HG02642 (cell line): Measurements from ENCODE around the gene IGLL1.
"Not testable (repeated sequence)": the region's sequence is repeated elsewhere in the genome, so short reads cannot be mapped to it uniquely, and the experiment has no call there.

Experiments used
- ATAC-seq: cut with Tn5 transposase; IDR thresholded peaks from one replicate; pipeline ENCODE4 v1.9.1; 2021; ENCODE audit warnings: mild to moderate bottlenecking; ENCODE audit not compliant: unreplicated experiment, poor library complexity

The IGLL1 gene

DNA sequence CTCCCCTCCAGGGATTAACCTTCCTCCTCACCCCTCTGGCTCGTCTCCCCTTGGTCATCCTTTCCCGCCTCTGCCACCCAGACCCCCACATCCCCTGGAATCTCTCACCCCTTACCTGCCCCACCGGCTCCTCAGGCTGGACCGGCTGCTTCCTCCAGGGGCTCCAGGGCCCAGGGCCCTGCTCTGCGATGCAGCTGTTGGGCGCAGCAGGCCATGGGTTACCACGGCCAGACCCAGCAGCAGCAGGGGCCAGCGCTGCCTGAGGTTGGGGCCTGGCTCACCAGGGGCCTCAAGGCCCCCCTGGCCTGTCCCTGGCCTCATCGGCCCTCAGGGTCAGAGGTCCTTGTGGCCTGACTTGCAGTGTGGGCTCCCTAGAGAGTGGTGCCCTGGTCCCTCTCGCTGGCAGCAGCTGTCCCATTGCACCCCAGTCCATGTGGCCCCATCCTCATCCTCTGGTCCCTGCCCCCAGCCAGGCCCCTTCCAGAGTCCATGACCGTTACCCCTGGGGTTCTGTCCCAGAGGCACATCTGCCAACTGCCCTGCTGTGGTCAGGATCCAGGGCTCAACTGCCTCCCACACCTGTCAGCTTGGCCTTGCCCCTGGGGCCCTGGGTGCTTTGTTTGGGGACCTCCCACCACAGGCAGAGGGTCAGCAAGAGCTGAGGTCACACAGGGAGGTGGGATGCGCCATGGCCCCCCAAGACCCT, at the start of gene IGLL1:
TSS of gene IGLL1 (minus strand) at position 421 of the 706 bp plus-strand sequence. CDS start at position 321, 100 bp downstream.
- no peak for ATAC-seq

DNA sequence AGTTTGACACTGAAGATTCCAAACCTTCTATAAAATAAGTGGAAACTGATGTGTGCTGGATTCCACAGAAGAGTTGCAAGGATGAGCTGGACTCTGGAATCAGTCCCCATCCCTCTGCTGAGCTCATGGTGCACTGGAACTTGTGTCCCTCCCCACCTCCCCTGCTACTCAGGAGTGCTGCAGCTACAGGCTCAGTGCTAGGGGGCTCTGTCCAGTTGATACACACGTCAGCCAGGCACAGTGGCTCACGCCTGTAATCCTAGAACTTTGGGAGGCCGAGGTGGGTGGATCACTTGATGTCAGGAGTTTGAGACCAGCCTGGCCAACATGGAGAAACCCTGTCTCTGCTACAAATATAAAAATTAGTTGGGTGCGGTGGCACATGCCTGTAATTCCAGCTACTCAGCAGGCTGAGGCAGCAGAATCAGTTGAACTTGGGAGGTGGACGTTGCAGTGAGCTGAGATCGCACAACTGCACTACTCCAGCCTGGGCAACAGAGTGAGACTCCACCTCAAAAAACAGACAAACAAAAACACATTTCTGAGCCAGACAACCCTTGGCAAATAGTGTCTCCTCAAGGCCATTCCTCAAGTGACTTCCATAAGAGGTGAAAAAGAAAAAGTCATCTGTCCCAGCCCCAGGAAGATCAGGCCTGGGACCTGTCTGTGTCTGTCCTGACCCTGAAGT, 48.1 kb upstream of the IGLL1 start:
- not testable (repeated sequence) for ATAC-seq

DNA sequence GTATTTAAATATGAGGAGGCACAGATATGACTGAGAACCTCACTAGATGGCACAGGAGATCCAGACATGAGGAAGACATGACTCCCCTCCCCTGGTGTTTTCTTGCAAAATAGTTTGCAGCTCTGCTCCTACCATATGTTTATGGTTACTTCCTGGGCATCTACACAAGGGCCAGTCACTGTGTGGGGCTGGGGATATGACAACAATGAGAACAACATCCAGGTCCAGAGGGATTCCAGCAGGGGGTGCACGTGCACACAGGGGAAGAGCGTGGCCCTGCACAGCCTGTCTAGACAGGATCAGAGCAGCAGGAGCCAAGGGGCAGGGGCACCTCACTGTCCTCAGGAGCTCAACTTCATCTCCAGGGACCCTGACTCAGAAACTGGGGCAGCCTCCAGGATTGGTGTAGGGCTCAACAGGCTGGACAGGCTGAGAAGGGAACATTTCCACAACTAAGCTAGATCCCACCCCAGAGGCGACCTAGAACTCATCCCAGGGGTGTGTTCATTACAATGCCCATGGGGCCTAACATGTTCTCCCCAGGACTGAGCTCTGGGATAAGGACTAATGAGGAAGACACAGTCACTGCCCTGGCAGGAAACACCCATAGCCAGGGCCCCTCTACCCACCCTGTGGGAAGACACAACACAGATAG, 47.4 kb upstream of the IGLL1 start:
- not testable (repeated sequence) for ATAC-seq

- no peak for ATAC-seq
Observed at GRCh38 chr22:23626286-23626975, 46.3 kb upstream of the IGLL1 start.

- no peak for ATAC-seq
Observed at GRCh38 chr22:23622634-23623033, 42.5 kb upstream of the IGLL1 start.

GRCh38 chr22:23621916-23622315, 41.8 kb upstream of the IGLL1 start:
- ATAC-seq: not testable (repeated sequence)

- ATAC-seq: no peak
Observed at GRCh38 chr22:23621082-23621780, 41.1 kb upstream of the IGLL1 start.

- no peak for ATAC-seq
Observed at GRCh38 chr22:23613193-23613972, 33.3 kb upstream of the IGLL1 start.

GRCh38 chr22:23609983-23610781, 30.1 kb upstream of the IGLL1 start:
- no peak for ATAC-seq

DNA sequence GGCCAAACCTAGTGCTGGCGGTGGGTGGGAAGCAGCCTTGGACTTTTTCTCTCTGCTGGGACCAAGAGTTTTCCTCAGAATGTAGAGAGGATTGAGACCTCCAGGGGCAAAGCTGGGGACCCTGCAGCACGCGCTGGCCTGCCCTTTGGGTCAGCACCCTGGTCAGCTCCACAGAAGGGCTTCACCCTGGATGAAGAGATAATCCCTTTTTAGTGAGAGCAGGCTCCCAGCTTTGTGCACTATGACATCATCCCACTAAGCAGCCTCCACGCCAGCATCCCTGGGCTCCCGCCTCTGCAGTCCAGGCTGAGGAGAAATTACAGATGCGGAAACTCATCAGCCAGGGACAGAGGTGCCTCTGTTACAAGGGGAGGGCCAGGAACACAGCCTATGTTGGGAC, 28.5 kb upstream of the IGLL1 start:
- no peak for ATAC-seq

DNA sequence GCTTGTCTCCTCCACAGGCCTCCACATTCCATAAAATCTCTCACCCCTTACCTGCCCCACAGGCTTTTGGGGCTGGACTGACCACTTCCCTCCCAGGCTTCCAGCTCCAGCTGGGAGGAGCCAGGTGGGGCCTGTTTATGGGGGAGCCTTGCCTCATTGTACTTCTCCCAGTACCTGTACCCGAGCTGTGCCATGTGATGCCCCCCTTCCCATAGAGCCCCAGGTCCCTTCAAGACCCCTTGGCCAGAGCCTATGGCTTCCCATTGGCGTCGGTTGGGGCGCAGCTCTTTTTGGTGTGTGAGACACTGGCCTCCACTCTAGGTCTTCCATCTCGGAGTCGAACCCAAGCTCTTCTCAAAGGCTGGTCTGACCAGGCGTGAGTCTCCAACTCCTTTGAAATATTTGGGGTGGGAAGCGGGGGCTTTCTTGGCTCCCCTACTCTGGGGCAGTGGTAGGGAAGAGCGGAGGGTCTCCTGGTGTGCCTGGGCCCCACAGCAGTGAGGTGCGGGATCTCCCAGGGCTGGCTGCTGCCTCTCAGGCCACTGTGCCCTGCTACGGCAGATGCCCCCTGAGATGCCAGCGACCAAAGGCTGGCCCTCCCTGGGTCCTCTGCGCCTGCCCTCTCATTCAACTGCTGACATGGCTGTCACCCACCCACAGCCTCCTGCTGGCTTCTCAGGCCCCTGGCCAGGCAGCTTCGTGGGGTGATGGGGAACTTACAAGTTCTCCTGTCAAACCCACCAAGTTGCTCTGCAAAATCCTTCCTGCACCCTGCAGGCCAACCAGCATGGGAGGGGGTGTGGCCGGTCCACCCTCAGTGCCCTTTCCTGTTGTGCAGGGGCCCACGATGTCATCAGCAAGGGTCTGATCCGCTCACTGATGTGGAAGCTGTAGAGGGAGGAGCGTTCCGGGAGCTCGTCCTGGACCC, 26.4 kb upstream of the IGLL1 start:
- no peak for ATAC-seq

DNA sequence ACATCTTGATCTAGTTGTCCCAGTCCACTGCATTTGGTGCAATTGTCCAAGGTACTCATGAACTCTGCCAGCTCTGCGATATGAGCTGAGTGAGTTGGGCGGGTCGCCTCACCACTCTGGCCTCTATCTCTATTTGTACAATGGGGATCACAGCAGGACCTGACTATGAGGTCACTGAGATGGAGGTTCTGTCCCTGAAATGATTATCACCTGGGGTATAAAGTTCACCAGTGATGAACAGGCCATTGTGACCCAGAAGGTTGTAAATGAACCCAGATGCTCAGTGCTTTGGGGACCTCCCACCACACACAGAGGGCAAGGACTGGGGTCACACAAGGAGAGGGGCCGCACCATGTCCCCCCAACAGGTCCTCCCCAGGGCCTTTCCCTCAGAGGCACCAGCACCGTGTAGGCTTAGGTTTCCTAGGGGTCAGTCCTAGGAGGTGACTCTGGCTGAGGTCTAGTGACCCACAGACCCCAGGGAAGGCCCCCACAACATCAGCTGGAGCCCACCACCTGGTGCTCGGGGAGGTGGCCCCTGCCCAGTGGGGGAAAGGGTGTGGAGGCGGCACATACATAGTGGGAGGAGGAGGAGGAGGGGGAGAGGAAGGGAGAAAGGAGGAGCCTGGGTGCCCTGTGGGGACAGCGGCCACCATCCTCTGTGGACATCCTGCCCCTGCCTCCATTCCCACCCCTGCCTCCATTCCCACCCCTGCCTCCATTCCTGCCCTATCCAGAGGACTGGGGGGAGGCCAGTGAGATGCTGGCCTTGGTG, 25.0 kb upstream of the IGLL1 start:
- no peak for ATAC-seq

DNA sequence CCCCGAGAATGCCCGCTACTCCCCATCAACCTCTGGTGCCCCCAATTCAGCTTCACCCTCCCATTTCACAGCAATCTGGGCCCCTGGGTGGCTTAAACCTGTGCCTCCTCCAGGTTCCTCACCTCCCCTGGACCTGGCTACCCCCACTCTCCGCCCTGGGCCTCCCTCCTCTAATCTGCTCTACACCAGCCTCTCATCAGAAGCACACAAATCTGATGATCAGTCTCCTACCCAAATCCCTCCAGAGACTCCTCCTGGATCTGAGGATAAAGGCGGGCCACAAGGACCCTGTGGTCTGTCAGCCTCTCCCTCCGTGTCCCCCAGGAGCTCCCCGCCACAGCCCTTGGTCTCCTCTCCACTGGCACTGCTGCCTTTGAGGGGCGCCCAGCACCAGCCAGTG, 23.2 kb upstream of the IGLL1 start:
- ATAC-seq: no peak

- ATAC-seq: no peak
Observed at GRCh38 chr22:23598805-23599518, 18.9 kb upstream of the IGLL1 start.

DNA sequence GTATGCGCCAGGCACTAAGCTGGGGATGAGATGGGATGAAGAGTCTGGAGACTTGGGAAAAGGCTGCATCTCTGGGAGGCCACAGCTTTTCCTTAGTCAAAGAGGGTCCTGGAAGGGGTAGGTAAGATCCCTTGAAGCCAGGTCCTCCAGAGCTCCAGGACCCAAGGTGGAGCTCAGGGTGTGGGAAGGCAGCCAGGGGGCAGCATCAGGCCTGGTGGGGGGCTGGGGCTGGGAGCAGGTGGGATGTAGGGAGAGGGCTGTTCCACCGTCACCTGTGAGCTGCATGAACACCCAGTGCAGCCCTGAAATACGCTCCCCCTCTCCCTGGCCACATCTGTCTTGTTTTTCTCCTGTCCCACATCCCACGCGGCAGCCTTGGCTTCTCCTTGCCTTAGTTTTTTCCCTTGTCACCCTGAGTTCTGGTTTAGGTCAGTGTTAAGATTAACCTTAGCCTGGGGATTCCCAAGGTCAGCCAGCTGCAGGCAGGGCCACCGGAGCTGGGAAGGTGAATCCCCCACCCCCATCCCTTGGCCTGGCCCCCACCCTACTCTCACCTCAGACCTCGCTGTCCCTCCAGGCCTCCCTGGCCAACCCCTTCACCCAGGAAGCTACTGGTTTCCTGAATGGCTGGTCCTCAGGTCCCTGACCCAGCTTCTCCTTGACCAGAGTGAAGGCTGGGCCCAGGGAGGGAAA, 17.6 kb upstream of the IGLL1 start:
- not testable (repeated sequence) for ATAC-seq

DNA sequence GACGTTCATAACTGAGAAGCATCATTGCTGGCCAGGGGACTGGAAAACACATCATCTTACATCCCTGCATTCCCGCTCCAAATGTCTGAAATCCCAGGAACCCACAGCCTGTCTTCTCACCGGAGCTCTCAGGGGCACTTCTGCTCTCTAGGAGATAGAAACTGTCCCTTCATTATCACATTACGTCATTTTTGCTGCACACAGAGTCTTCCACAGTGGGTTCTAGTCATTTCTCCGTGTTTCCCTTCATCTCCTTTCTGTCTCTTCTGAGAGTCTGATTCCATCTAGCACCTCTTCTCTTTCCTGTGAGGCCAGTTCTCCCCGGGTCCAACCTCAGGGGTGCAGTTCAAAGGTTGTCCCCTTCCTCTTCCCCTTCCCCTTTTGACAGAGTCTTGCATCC, 15.8 kb upstream of the IGLL1 start:
- not testable (repeated sequence) for ATAC-seq
